ENCODE results near the gene IFNAR2. TPM values are rescaled to one million over a fixed set of nuclear protein-coding genes. Genes with fewer than 3 reads are reported as not detected.
"Not testable (repeated sequence)": the region's sequence is repeated elsewhere in the genome, so short reads cannot be mapped to it uniquely, and the experiment has no call there.

The IFNAR2 gene
- total and polyA plus RNA-seq, 2 donors (not counting 3 experiments of a cell fraction or from before 2014, with no cell fraction given), result 22.8 to 42.1 TPM

DNA sequence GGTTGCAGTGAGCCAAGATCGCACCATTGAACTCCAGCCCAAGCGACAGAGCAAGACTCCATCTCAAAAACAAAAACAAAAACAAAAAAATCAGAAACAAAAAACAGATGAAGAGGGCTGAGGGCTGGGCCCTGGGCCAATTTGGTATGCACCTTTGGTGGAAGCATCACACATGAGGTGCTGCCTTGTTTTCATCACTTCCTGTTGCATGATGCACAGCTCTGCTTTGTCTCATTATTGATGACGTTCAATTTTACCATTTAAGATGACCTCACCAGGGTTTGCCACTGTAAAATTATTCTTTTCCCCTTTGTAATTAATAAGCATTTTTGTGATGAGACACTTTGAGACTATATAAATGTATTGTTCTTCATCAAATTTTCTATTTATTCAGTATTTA is 9.8 kb upstream of the IFNAR2 start:
- intact Hi-C loops (cut with micrococcal nuclease) (no loop called here), dilution Hi-C loops (cut with MboI; ENCODE audit: extremely low pct_ligation_motif_present, low sequenced_read_pairs) (no loop called here)
- DNase-seq (ENCODE audit: low read depth, low spot score) (no peak), FAIRE-seq (no peak)
- Histone ChIP-seq H3K4me2 (ENCODE audit: insufficient read depth, low read length) (no peak overlapping the region), H3K27ac (ENCODE audit: insufficient read depth, low read depth, low read length) (no peak overlapping the region), H3K4me1 (ENCODE audit: control insufficient read depth, extremely low read depth, insufficient read depth, low read length) (no peaks in the 10 kb centered on the region), H3K9me1 (replicated peaks; ENCODE audit: control insufficient read depth, extremely low read depth, insufficient read depth, low read length) (no peaks in the 10 kb centered on the region), H3K36me3 (ENCODE audit: control insufficient read depth in 2 of 2, extremely low read depth in 1 of 2, insufficient read depth in 2 of 2, low read length in 2 of 2) (no peaks in the 10 kb centered on the region), H2AFZ (ENCODE audit: low read depth, low read length) (no peak overlapping the region), H4K20me1 (replicated peaks; ENCODE audit: control insufficient read depth, extremely low read depth, insufficient read depth, low read length) (no peaks in the 10 kb centered on the region), H3K4me3 (replicated peaks in 1 of 3; ENCODE audit: insufficient read depth in 1 of 3, low read depth in 1 of 3, low read length in 3 of 3) (no peak overlapping the region), H3K79me2 (ENCODE audit: control insufficient read depth, insufficient read depth, low read length) (no peaks in the 10 kb centered on the region), H3K9me3 (replicated peaks; ENCODE audit: control insufficient read depth, insufficient read depth, low read length) (no peaks in the 10 kb centered on the region), H3K27me3 (ENCODE audit: control insufficient read depth in 2 of 2, insufficient read depth in 2 of 2, low read length in 2 of 2) (peaks cover 3 to 5% of the 10 kb centered on the region in 2 experiments), H3K9ac (replicated peaks; ENCODE audit: extremely low read depth, insufficient read depth, low read length) (no peak overlapping the region)
- CTCF ChIA-PET, result interaction anchor here (2.1 to 3.5 kb wide), 3 partner anchors 20 to 141 kb away, joined by 6 to 13 read pairs (median 9); no protein-coding TSS in a partner anchor
- TF ChIP-seq JUN (IDR thresholded peaks at IDR 0.05; ENCODE audit: borderline replicate concordance, insufficient read depth, insufficient read length, low read depth), result peak; percentile 4
- TF ChIP-seq GATA2 (IDR thresholded peaks at IDR 0.05; ENCODE audit: insufficient read depth, insufficient read length, low read depth, low read length), result no peak
- BruUV-seq (replicated peaks), result no TSS peak
- POLR2A ChIA-PET, result no interaction called here

DNA sequence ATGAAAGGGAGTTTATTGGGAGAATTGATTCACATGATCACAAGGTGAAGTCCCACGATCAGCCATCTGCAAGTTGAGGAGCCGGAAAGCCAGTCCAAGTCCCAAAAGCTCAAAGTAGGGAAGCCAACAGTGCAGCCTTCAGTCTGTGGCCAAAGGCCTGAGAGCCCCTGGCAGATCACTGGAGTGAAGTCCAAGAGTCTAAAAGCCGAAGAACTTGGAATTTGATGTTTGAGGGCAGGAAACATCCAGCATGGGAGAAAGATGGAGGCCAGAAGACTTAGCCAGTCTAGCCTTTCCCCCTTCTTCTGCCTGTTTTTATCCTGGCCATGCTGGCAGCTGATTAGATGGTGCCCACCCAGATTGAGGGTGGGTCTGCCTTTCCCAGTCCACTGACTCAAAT is 4.4 kb upstream of the IFNAR2 start:
- H3K36me3 ChIP-seq (ENCODE audit: control insufficient read depth in 2 of 2, extremely low read depth in 1 of 2, insufficient read depth in 2 of 2, low read length in 2 of 2); H3K9me3 ChIP-seq (replicated peaks; ENCODE audit: control insufficient read depth, insufficient read depth, low read length); H3K4me2 ChIP-seq (ENCODE audit: insufficient read depth, low read length); H3K9ac ChIP-seq (replicated peaks; ENCODE audit: extremely low read depth, insufficient read depth, low read length); H3K4me3 ChIP-seq (replicated peaks in 1 of 3; ENCODE audit: insufficient read depth in 1 of 3, low read depth in 1 of 3, low read length in 3 of 3); POLR2A ChIA-PET; intact Hi-C loops (cut with micrococcal nuclease); H2AFZ ChIP-seq (ENCODE audit: low read depth, low read length); H3K27ac ChIP-seq (ENCODE audit: insufficient read depth, low read depth, low read length); H3K27me3 ChIP-seq (ENCODE audit: control insufficient read depth in 2 of 2, insufficient read depth in 2 of 2, low read length in 2 of 2); dilution Hi-C loops (cut with MboI; ENCODE audit: extremely low pct_ligation_motif_present, low sequenced_read_pairs); H3K9me1 ChIP-seq (replicated peaks; ENCODE audit: control insufficient read depth, extremely low read depth, insufficient read depth, low read length); DNase-seq (ENCODE audit: low read depth, low spot score); H3K4me1 ChIP-seq (ENCODE audit: control insufficient read depth, extremely low read depth, insufficient read depth, low read length); FAIRE-seq; H3K79me2 ChIP-seq (ENCODE audit: control insufficient read depth, insufficient read depth, low read length); H4K20me1 ChIP-seq (replicated peaks; ENCODE audit: control insufficient read depth, extremely low read depth, insufficient read depth, low read length); BruUV-seq (replicated peaks): not testable (repeated sequence)
- CTCF ChIA-PET, result interaction anchor here (1.8 kb wide), 1 partner anchor 28 kb away, joined by 9 read pairs; no protein-coding TSS in a partner anchor
